Loucy (cell line): ENCODE data around the gene DUSP23.

Experiments
- CTCF ChIP-seq: fragments of 200-600 bp; sonication (generic); conservative IDR thresholded peaks from 2 replicates; pipeline ENCODE4 v1.5.1; 2014; ENCODE audit warnings: mild to moderate bottlenecking, antibody characterized with exemption, low read length
- EZH2phosphoT487 ChIP-seq: fragments of 200-600 bp; IDR thresholded peaks from 2 replicates; pipeline ENCODE4 v1.6.1; 2018; ENCODE audit warnings: antibody characterized with exemption, mild to moderate bottlenecking, moderate library complexity, borderline replicate concordance

GRCh38 chr1:159756397-159756796, 24.4 kb upstream of the DUSP23 start:
- TF ChIP-seq CTCF (no peak), EZH2phosphoT487 (no peak)
